Measurements from ENCODE around the gene NDRG3.
"Not testable (repeated sequence)": the region's sequence is repeated elsewhere in the genome, so short reads cannot be mapped to it uniquely, and the experiment has no call there.

Gene NDRG3

GRCh38 chr20:36632487-36633284 is 113.2 kb downstream of the NDRG3 start:
- Mint-ChIP-seq H3K36me3 (ENCODE audit: low read depth) (peaks cover 92% of the 10 kb centered on the region), H3K4me3 (no peak overlapping the region), H3K9me3 (no peaks in the 10 kb centered on the region), H3K4me1 (ENCODE audit: low read depth) (peaks cover 43% of the 10 kb centered on the region), H3K27ac (peak overlapping the region; percentile 95), H3K27me3 (no peaks in the 10 kb centered on the region)
- DNase-seq = no peak

GRCh38 chr20:36632147-36632486 is 113.8 kb downstream of the NDRG3 start:
- H3K4me1 Mint-ChIP-seq (ENCODE audit: low read depth) = peaks cover 48% of the 10 kb centered on the region
- peak overlapping the region; percentile 95 for H3K27ac Mint-ChIP-seq
- H3K27me3 Mint-ChIP-seq = no peaks in the 10 kb centered on the region
- no peak for DNase-seq
- peaks cover 92% of the 10 kb centered on the region for H3K36me3 Mint-ChIP-seq (ENCODE audit: low read depth)
- H3K4me3 Mint-ChIP-seq = no peak overlapping the region
- H3K9me3 Mint-ChIP-seq = no peaks in the 10 kb centered on the region

- Mint-ChIP-seq H3K9me3 (no peaks in the 10 kb centered on the region), H3K27ac (peak overlapping the region; percentile 95), H3K27me3 (no peaks in the 10 kb centered on the region), H3K4me3 (no peak overlapping the region), H3K36me3 (ENCODE audit: low read depth) (peaks cover 92% of the 10 kb centered on the region), H3K4me1 (ENCODE audit: low read depth) (peaks cover 50% of the 10 kb centered on the region)
- no peak for DNase-seq
Observed at GRCh38 chr20:36631646-36632045, 114.2 kb downstream of the NDRG3 start.

GRCh38 chr20:36629719-36630681 is 115.9 kb downstream of the NDRG3 start:
- peak overlapping the region; percentile 60 for H3K4me3 Mint-ChIP-seq
- H3K27me3 Mint-ChIP-seq = no peaks in the 10 kb centered on the region
- peak; percentile 67 for DNase-seq

GRCh38 chr20:36628076-36628475 is 117.8 kb downstream of the NDRG3 start:
- Mint-ChIP-seq H3K27me3 (no peaks in the 10 kb centered on the region), H3K9me3 (no peaks in the 10 kb centered on the region), H3K4me1 (ENCODE audit: low read depth) (peaks cover 63% of the 10 kb centered on the region), H3K27ac (peak overlapping the region; percentile 78), H3K36me3 (ENCODE audit: low read depth) (peaks cover 96% of the 10 kb centered on the region), H3K4me3 (no peak overlapping the region)
- DNase-seq = no peak

More at GRCh38 chr20:36629719-36630681, 115.9 kb downstream of the NDRG3 start:
- Mint-ChIP-seq H3K9me3 (no peaks in the 10 kb centered on the region), H3K27ac (peak overlapping the region; percentile 95), H3K4me1 (ENCODE audit: low read depth) (peaks cover 50% of the 10 kb centered on the region), H3K36me3 (ENCODE audit: low read depth) (peaks cover 95% of the 10 kb centered on the region)

- H3K27me3 Mint-ChIP-seq = no peaks in the 10 kb centered on the region
- peak overlapping the region; percentile 27 for H3K27ac Mint-ChIP-seq
- peaks cover 85% of the 10 kb centered on the region for H3K36me3 Mint-ChIP-seq (ENCODE audit: low read depth)
- H3K4me3 Mint-ChIP-seq = no peak overlapping the region
- H3K9me3 Mint-ChIP-seq = no peaks in the 10 kb centered on the region
- peaks cover 51% of the 10 kb centered on the region for H3K4me1 Mint-ChIP-seq (ENCODE audit: low read depth)
- DNase-seq = no peak
Observed at GRCh38 chr20:36624944-36625324, 121.0 kb downstream of the NDRG3 start.

- H3K4me3 Mint-ChIP-seq = no peak overlapping the region
- H3K36me3 Mint-ChIP-seq (ENCODE audit: low read depth) = peaks cover 79% of the 10 kb centered on the region
Observed at GRCh38 chr20:36624068-36624943, 121.6 kb downstream of the NDRG3 start.

GRCh38 chr20:36623444-36623843 is 122.4 kb downstream of the NDRG3 start:
- Mint-ChIP-seq H3K9me3 (no peaks in the 10 kb centered on the region), H3K4me3 (no peak overlapping the region), H3K27me3 (no peaks in the 10 kb centered on the region), H3K4me1 (ENCODE audit: low read depth) (peaks cover 41% of the 10 kb centered on the region), H3K27ac (peak overlapping the region; percentile 50), H3K36me3 (ENCODE audit: low read depth) (peaks cover 75% of the 10 kb centered on the region)
- DNase-seq = no peak

More at GRCh38 chr20:36624068-36624943, 121.6 kb downstream of the NDRG3 start:
- no peak for DNase-seq
- Mint-ChIP-seq H3K9me3 (no peaks in the 10 kb centered on the region), H3K27me3 (no peaks in the 10 kb centered on the region), H3K27ac (peak overlapping the region; percentile 27), H3K4me1 (ENCODE audit: low read depth) (peaks cover 45% of the 10 kb centered on the region)

GRCh38 chr20:36620917-36621316 is 125.0 kb downstream of the NDRG3 start:
- Mint-ChIP-seq H3K36me3 (ENCODE audit: low read depth) (peaks cover 56% of the 10 kb centered on the region), H3K27me3 (no peaks in the 10 kb centered on the region), H3K4me3 (no peak overlapping the region), H3K27ac (no peak overlapping the region), H3K4me1 (ENCODE audit: low read depth) (peaks cover 25% of the 10 kb centered on the region), H3K9me3 (no peaks in the 10 kb centered on the region)
- no peak for DNase-seq

GRCh38 chr20:36614781-36615557 is 130.9 kb downstream of the NDRG3 start:
- H3K36me3 Mint-ChIP-seq (ENCODE audit: low read depth) = peaks cover 68% of the 10 kb centered on the region

GRCh38 chr20:36613974-36614373 is 131.9 kb downstream of the NDRG3 start:
- Mint-ChIP-seq H3K27me3 (no peaks in the 10 kb centered on the region), H3K4me3 (no peak overlapping the region), H3K36me3 (ENCODE audit: low read depth) (peaks cover 76% of the 10 kb centered on the region), H3K27ac (peak overlapping the region; percentile 72), H3K9me3 (no peaks in the 10 kb centered on the region), H3K4me1 (ENCODE audit: low read depth) (peaks cover 23% of the 10 kb centered on the region)
- no peak for DNase-seq

More at GRCh38 chr20:36614781-36615557, 130.9 kb downstream of the NDRG3 start:
- Mint-ChIP-seq H3K4me1 (ENCODE audit: low read depth) (peaks cover 23% of the 10 kb centered on the region), H3K9me3 (no peaks in the 10 kb centered on the region), H3K27me3 (no peaks in the 10 kb centered on the region), H3K27ac (peak overlapping the region; percentile 72), H3K4me3 (no peak overlapping the region)
- DNase-seq = no peak

- Mint-ChIP-seq H3K9me3 (no peaks in the 10 kb centered on the region), H3K36me3 (ENCODE audit: low read depth) (peaks cover 93% of the 10 kb centered on the region)
Observed at GRCh38 chr20:36611625-36612024, 134.3 kb downstream of the NDRG3 start.

GRCh38 chr20:36608388-36608728 is 137.5 kb downstream of the NDRG3 start:
- H3K9me3 Mint-ChIP-seq, H3K27me3 Mint-ChIP-seq, DNase-seq: not testable (repeated sequence)
- Mint-ChIP-seq H3K4me1 (ENCODE audit: low read depth) (peaks cover 36% of the 10 kb centered on the region), H3K4me3 (peak overlapping the region; percentile 98), H3K27ac (peak overlapping the region; percentile 96), H3K36me3 (ENCODE audit: low read depth) (peaks cover 75% of the 10 kb centered on the region)

More at GRCh38 chr20:36611625-36612024, 134.3 kb downstream of the NDRG3 start:
- Mint-ChIP-seq H3K27me3 (no peaks in the 10 kb centered on the region), H3K27ac (peak overlapping the region; percentile 82), H3K4me1 (ENCODE audit: low read depth) (peaks cover 41% of the 10 kb centered on the region), H3K4me3 (no peak overlapping the region)
- no peak for DNase-seq
